ENCODE results near the gene MAT2A.

Gene MAT2A

DNA sequence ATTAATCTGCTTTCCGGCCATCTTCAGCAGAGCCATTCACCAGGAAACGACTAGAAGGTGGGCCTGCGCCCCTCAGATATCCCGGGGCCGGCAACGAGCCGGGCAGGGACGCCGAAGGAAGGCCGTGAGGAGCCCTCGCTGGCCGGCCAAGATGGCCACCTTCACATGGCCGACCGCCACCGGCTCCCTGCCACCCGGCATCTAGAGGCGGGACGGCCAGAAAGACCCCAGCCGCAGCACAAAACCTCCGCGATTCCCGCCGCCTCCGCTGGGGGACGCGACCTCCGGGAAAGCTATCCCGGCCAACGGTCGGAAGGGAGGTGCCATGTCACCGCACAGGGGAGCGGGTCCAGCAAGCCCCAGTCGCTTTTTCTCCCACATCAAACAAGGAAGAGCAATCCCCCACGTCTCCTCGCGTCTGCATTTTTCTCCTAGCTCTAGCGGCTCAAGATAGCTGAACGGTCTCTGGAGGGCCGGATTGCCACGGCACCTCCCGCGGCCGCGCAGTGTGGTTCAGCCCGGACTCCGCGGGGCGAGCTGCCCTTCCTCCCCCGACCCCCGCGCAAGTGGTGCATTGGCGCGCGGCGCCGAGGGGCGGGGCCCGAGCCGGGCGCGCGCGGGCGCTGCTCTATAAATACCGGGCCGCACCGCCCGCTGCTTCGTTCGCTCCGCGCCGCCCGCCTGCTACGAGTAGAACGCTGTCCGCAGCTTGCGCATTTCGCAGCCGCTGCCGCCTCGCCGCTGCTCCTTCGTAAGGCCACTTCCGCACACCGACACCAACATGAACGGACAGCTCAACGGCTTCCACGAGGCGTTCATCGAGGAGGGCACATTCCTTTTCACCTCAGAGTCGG, at the start of gene MAT2A:
Gene MAT2A (plus strand): TSS at position 662 of the 854 bp plus-strand sequence. CDS start 120 bp downstream, at position 782.
- TF ChIP-seq, protein P1, sequence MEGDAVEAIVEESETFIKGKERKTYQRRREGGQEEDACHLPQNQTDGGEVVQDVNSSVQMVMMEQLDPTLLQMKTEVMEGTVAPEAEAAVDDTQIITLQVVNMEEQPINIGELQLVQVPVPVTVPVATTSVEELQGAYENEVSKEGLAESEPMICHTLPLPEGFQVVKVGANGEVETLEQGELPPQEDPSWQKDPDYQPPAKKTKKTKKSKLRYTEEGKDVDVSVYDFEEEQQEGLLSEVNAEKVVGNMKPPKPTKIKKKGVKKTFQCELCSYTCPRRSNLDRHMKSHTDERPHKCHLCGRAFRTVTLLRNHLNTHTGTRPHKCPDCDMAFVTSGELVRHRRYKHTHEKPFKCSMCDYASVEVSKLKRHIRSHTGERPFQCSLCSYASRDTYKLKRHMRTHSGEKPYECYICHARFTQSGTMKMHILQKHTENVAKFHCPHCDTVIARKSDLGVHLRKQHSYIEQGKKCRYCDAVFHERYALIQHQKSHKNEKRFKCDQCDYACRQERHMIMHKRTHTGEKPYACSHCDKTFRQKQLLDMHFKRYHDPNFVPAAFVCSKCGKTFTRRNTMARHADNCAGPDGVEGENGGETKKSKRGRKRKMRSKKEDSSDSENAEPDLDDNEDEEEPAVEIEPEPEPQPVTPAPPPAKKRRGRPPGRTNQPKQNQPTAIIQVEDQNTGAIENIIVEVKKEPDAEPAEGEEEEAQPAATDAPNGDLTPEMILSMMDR (IDR thresholded peaks at IDR 0.05; ENCODE audit: low read depth, low read length, missing control alignments): peak; percentile 64
- peak within 1 kb of the TSS; percentile 96 for H3K4me3 ChIP-seq (replicated peaks; ENCODE audit: low read depth, low read length)
- peak; percentile 77 for DNase-seq (ENCODE audit: extremely low read depth, low read depth)

DNA sequence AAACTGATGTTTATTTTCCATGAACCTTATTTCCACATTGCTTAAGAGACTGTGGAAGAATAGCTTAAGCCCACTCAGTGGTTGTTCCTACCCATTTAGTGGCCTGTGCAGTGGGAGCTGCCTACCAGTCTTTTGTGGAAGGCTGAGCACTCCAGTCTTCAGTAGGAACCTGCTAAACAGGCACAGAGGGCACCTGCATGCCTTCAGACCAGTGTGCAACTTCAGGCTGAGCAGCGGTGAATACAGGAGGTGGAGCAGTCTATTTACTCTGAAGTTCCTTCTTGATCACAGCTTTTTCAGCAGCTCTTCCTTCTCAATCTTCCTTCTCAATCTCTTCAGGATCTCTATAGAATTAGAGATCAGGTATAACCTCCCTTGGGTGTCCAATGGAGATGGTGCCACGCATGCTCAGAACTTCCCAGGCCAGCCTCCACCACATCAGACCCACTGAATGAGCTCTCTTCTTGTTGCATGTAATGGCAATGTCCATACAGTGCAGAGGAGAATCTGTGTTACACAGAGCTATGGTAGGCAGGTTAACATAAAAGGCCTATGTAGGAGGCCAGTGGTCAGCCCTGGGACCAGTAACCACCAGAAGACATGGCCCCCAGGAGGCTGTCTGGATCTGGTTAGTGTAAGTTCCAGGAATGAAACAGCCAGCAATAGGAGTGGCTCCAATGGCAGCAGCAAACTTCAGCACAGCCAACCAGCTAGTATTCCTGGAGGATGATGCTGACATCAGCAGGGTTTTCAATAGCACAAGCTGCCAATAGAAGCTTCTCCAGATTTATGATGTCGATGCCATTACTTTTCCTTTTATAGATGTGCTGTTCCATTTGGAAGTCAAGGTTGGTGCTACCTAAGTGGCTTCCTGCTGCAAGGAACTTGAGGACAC, 47.9 kb upstream of the MAT2A start:
- TF ChIP-seq, protein P1 (IDR thresholded peaks at IDR 0.05; ENCODE audit: low read depth, low read length, missing control alignments): no peak
- no peak for DNase-seq (ENCODE audit: extremely low read depth, low read depth)
- no peak overlapping the region for H3K4me3 ChIP-seq (replicated peaks; ENCODE audit: low read depth, low read length)

GRCh38 chr2:85496436-85496835, 42.5 kb upstream of the MAT2A start:
- DNase-seq (ENCODE audit: extremely low read depth, low read depth): no peak
- TF ChIP-seq, protein P1 (IDR thresholded peaks at IDR 0.05; ENCODE audit: low read depth, low read length, missing control alignments): no peak
- no peak overlapping the region for H3K4me3 ChIP-seq (replicated peaks; ENCODE audit: low read depth, low read length)

DNA sequence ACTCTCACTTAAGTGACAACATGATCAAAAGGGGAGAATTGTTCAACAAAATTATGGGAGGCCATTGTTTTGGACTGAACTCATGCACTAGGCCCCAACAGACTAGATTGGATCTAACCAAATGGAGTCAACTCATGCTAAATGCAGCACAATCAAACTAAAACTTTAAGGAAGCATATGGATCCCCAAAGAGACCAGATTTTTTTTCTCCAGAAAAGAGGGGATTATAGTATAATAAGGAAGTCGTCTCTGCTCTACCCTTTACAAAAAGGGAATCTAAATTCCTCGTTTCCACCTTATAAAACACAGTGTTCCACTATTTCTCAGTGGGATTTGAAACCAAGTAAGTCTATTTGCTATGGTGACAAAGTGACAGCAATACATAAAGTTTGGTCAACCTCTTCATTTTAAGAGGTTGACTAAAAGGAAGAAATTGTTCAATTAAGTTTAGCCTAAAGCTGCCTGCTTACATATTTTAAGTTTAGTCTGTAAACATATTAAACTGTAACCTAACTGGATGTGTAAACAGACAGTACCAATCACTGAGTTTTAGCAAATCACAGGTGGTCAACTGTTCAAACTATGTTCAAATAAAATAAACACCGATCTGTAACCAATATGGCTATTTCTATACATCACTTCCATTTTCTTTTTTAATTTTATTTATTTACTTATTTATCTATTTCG, 40.9 kb upstream of the MAT2A start:
- no peak for DNase-seq (ENCODE audit: extremely low read depth, low read depth)
- TF ChIP-seq, protein P1 (IDR thresholded peaks at IDR 0.05; ENCODE audit: low read depth, low read length, missing control alignments): no peak
- H3K4me3 ChIP-seq (replicated peaks; ENCODE audit: low read depth, low read length): no peak overlapping the region

DNA sequence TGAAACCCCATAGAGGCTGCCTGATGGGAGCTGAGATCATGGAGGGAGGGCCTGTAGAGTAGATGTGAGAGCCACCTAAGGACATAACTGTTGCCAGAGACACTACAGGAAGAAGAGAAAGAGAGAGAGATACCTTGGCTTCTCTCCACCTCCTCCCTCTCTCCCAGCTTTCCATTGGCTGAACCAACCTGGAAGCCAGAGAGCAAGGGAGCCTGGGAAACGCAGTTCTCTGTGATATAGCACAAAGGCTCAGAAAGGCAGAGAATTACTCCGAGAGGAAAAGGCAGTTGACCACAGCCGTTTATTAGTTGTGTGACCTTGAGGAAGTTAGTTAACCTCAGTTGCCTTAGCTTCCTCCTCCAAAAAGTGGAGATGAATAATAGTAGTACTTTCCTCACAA, 37.7 kb upstream of the MAT2A start:
- no peak for DNase-seq (ENCODE audit: extremely low read depth, low read depth)
- TF ChIP-seq, protein P1 (IDR thresholded peaks at IDR 0.05; ENCODE audit: low read depth, low read length, missing control alignments): no peak
- H3K4me3 ChIP-seq (replicated peaks; ENCODE audit: low read depth, low read length): no peak overlapping the region

- no peak overlapping the region for H3K4me3 ChIP-seq (replicated peaks; ENCODE audit: low read depth, low read length)
Measured at GRCh38 chr2:85502720-85503119, 36.2 kb upstream of the MAT2A start.

More at GRCh38 chr2:85502720-85503119, 36.2 kb upstream of the MAT2A start:
- TF ChIP-seq, protein P1 (IDR thresholded peaks at IDR 0.05; ENCODE audit: low read depth, low read length, missing control alignments): no peak
- no peak for DNase-seq (ENCODE audit: extremely low read depth, low read depth)
